Testis (tissue), 2 donors: ENCODE results near the gene NAIF1.

ENCODE experiments used
- CTCF ChIP-seq, 3 experiments: fragments of 450-650 bp in 2 of 3; fragments of 200-600 bp in 1 of 3; sonication (generic) in 1 of 3; IDR thresholded peaks; one replicate each; pipeline ENCODE4 v1.5.1; 2016 to 2019; ENCODE audit warnings: antibody characterized with exemption in 3 of 3, mild to moderate bottlenecking in 2 of 3, moderate library complexity in 1 of 3
- POLR2A ChIP-seq: fragments of 450-650 bp; IDR thresholded peaks from one replicate; pipeline ENCODE4 v1.6.1; 2017; ENCODE audit warnings: antibody characterized with exemption, mild to moderate bottlenecking, moderate library complexity

- TF ChIP-seq CTCF (IDR thresholded peaks at IDR 0.05) (no peak), POLR2A (no peak)
Measured at GRCh38 chr9:128026773-128027541, 40.2 kb downstream of the NAIF1 start.
